ENCODE results near the gene PHF2.

PHF2 gene

GRCh38 chr9:93651521-93651950 is 75.2 kb downstream of the PHF2 start:
- Histone ChIP-seq H3K79me2 (ENCODE audit: insufficient read depth, low read length) (no peaks in the 10 kb centered on the region), H3K9me2 (replicated peaks; ENCODE audit: low read depth, low read length) (no peaks in the 10 kb centered on the region), H3K9ac (ENCODE audit: low read depth, low read length, poor library complexity, severe bottlenecking) (no peak overlapping the region), H3K36me3 (ENCODE audit: insufficient read depth, low read length) (peaks cover 42% of the 10 kb centered on the region; the same call in 1 of the 2 replicates), H3K27me3 (ENCODE audit: insufficient read depth, low read length, poor library complexity, severe bottlenecking) (no peaks in the 10 kb centered on the region), H3K4me2 (ENCODE audit: low read depth, low read length, poor library complexity, severe bottlenecking) (no peak overlapping the region), H3K9me3 (ENCODE audit: insufficient read depth, low read depth, low read length) (no peaks in the 10 kb centered on the region), H2AFZ (ENCODE audit: low read length) (no peak overlapping the region), H3K4me1 (ENCODE audit: insufficient read depth, low read length, poor library complexity, severe bottlenecking) (no peaks in the 10 kb centered on the region), H4K20me1 (ENCODE audit: insufficient read depth, low read length, poor library complexity, severe bottlenecking) (no peaks in the 10 kb centered on the region), H3K4me3 (ENCODE audit: low read length, poor library complexity, severe bottlenecking) (no peak overlapping the region), H3F3A (ENCODE audit: low read depth) (no peaks in the 10 kb centered on the region)
- TF ChIP-seq EZH2phosphoT487 (IDR thresholded peaks at IDR 0.05; ENCODE audit: borderline replicate concordance) = no peak
- no peak for TF ChIP-seq CTCF (conservative IDR thresholded peaks at IDR 0.05; ENCODE audit: low read length)

- H3K36me3 ChIP-seq (ENCODE audit: insufficient read depth, low read length) = peaks cover 39% of the 10 kb centered on the region; the same call in 1 of the 2 replicates
These were observed 76.5 kb downstream of the PHF2 start for GRCh38 chr9:93652604-93653592.

GRCh38 chr9:93653760-93654159 is 77.4 kb downstream of the PHF2 start:
- Histone ChIP-seq H3K4me1 (ENCODE audit: insufficient read depth, low read length, poor library complexity, severe bottlenecking) (no peaks in the 10 kb centered on the region), H3K27me3 (ENCODE audit: insufficient read depth, low read length, poor library complexity, severe bottlenecking) (no peaks in the 10 kb centered on the region), H3K36me3 (ENCODE audit: insufficient read depth, low read length) (peaks cover 39% of the 10 kb centered on the region; the same call in 1 of the 2 replicates), H4K20me1 (ENCODE audit: insufficient read depth, low read length, poor library complexity, severe bottlenecking) (no peaks in the 10 kb centered on the region), H3K9ac (ENCODE audit: low read depth, low read length, poor library complexity, severe bottlenecking) (no peak overlapping the region), H3K4me2 (ENCODE audit: low read depth, low read length, poor library complexity, severe bottlenecking) (no peak overlapping the region), H2AFZ (ENCODE audit: low read length) (no peak overlapping the region), H3K79me2 (ENCODE audit: insufficient read depth, low read length) (no peaks in the 10 kb centered on the region), H3K9me3 (ENCODE audit: insufficient read depth, low read depth, low read length) (no peaks in the 10 kb centered on the region), H3F3A (ENCODE audit: low read depth) (no peaks in the 10 kb centered on the region), H3K9me2 (replicated peaks; ENCODE audit: low read depth, low read length) (no peaks in the 10 kb centered on the region), H3K4me3 (ENCODE audit: low read length, poor library complexity, severe bottlenecking) (no peak overlapping the region)
- TF ChIP-seq CTCF (conservative IDR thresholded peaks at IDR 0.05; ENCODE audit: low read length) = no peak
- TF ChIP-seq EZH2phosphoT487 (IDR thresholded peaks at IDR 0.05; ENCODE audit: borderline replicate concordance) = no peak

More at GRCh38 chr9:93652604-93653592, 76.5 kb downstream of the PHF2 start:
- no peak overlapping the region for H2AFZ ChIP-seq (ENCODE audit: low read length)
- H3K27me3 ChIP-seq (ENCODE audit: insufficient read depth, low read length, poor library complexity, severe bottlenecking) = no peaks in the 10 kb centered on the region
- no peak overlapping the region for H3K4me3 ChIP-seq (ENCODE audit: low read length, poor library complexity, severe bottlenecking)
- H3K9me2 ChIP-seq (replicated peaks; ENCODE audit: low read depth, low read length) = no peaks in the 10 kb centered on the region
- no peaks in the 10 kb centered on the region for H4K20me1 ChIP-seq (ENCODE audit: insufficient read depth, low read length, poor library complexity, severe bottlenecking)
- H3F3A ChIP-seq (ENCODE audit: low read depth) = no peaks in the 10 kb centered on the region
- no peaks in the 10 kb centered on the region for H3K79me2 ChIP-seq (ENCODE audit: insufficient read depth, low read length)
- H3K9me3 ChIP-seq (ENCODE audit: insufficient read depth, low read depth, low read length) = no peaks in the 10 kb centered on the region
- H3K9ac ChIP-seq (ENCODE audit: low read depth, low read length, poor library complexity, severe bottlenecking) = no peak overlapping the region
- no peaks in the 10 kb centered on the region for H3K4me1 ChIP-seq (ENCODE audit: insufficient read depth, low read length, poor library complexity, severe bottlenecking)
- no peak overlapping the region for H3K4me2 ChIP-seq (ENCODE audit: low read depth, low read length, poor library complexity, severe bottlenecking)
- no peak for TF ChIP-seq EZH2phosphoT487 (IDR thresholded peaks at IDR 0.05; ENCODE audit: borderline replicate concordance)
- no peak for TF ChIP-seq CTCF (conservative IDR thresholded peaks at IDR 0.05; ENCODE audit: low read length)
